Coronary artery (tissue), 2 donors: ENCODE results near the gene GPR137B.

Experiments used
- DNase-seq: peaks from one replicate; pipeline ENCODE4 v3.0.0-alpha.2; 2017; ENCODE audit warnings: low spot score
- H3K27ac ChIP-seq, 2 donors: fragments of 200-600 bp; sonication (generic); one replicate each; pipeline ENCODE4 v1.5.1; 2016 to 2019
- H3K4me3 ChIP-seq: fragments of 200-600 bp; sonication (generic); 2 replicates; pipeline ENCODE4 v1.5.1; 2016; ENCODE audit warnings: mild to moderate bottlenecking, moderate library complexity
- TF ChIP-seq, protein P1 (sequence below): fragments of 200-600 bp; sonication (generic); IDR thresholded peaks from one replicate; pipeline ENCODE4 v1.5.1; 2019; ENCODE audit warnings: antibody characterized with exemption

Gene GPR137B

DNA sequence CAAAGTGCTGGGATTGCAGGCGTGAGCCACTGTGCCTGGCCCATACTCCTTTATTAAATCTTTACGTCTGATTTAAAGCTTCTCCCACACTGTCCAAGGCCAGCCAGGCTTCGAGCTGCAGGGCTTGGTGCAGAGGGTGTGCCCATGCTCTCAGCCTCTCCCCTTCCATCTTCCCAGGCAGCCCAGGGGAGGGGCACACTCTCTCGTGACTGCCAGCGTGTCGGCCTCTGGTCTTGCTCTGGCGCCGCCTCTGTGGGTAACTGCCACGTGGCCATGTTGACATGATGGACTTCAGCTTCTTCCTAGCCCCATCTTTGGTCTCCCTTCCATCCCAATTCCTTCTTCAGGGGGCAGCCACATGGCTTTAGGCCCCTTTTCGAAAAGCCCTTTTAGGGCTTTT lies 4.7 kb downstream of the GPR137B start:
- DNase-seq, result no peak
- Histone ChIP-seq H3K27ac (no peak overlapping the region), H3K4me3 (no peak overlapping the region)
- TF ChIP-seq, protein P1, sequence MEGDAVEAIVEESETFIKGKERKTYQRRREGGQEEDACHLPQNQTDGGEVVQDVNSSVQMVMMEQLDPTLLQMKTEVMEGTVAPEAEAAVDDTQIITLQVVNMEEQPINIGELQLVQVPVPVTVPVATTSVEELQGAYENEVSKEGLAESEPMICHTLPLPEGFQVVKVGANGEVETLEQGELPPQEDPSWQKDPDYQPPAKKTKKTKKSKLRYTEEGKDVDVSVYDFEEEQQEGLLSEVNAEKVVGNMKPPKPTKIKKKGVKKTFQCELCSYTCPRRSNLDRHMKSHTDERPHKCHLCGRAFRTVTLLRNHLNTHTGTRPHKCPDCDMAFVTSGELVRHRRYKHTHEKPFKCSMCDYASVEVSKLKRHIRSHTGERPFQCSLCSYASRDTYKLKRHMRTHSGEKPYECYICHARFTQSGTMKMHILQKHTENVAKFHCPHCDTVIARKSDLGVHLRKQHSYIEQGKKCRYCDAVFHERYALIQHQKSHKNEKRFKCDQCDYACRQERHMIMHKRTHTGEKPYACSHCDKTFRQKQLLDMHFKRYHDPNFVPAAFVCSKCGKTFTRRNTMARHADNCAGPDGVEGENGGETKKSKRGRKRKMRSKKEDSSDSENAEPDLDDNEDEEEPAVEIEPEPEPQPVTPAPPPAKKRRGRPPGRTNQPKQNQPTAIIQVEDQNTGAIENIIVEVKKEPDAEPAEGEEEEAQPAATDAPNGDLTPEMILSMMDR, result no peak

- no peak overlapping the region for H3K4me3 ChIP-seq
- H3K27ac ChIP-seq, result peak overlapping the region in 1 of 2 donors; percentile 6
- TF ChIP-seq, protein P1, result no peak
- no peak for DNase-seq
These were observed 5.5 kb downstream of the GPR137B start for GRCh38 chr1:236147521-236148469.

DNA sequence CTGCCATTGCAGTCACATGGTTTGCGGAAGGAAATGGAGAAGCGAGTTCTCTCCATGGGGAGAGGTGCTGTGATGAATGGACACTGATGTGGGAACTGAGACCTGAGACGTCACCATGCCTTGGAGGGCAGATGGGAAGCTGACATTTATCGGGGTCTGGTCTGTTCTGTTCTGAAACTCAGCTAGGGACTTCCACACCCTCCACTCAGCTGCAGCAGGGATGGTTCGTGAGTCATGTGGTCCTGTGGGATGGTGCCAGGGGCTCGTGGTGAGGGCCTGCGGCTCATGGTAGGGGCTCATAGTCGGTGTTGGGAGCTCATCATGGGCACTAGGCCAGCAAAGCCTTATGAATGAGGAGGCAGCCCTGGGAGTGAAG lies 6.1 kb downstream of the GPR137B start:
- no peak for DNase-seq
- Histone ChIP-seq H3K4me3 (no peak overlapping the region), H3K27ac (no peak overlapping the region)
- TF ChIP-seq, protein P1, result no peak

GRCh38 chr1:236149003-236149595 lies 6.8 kb downstream of the GPR137B start:
- H3K4me3 ChIP-seq, result no peak overlapping the region
- TF ChIP-seq, protein P1, result no peak
- no peak for DNase-seq
- H3K27ac ChIP-seq, result no peak overlapping the region

GRCh38 chr1:236149696-236150228 lies 7.4 kb downstream of the GPR137B start:
- Histone ChIP-seq H3K4me3 (no peak overlapping the region), H3K27ac (no peak overlapping the region)
- TF ChIP-seq, protein P1, result no peak
- no peak for DNase-seq

- no peak for DNase-seq
- Histone ChIP-seq H3K27ac (no peak overlapping the region), H3K4me3 (no peak overlapping the region)
- TF ChIP-seq, protein P1, result no peak
These were observed 8.1 kb downstream of the GPR137B start for GRCh38 chr1:236150311-236150955.
